Inflammatory macrophage (primary cell): Measurements from ENCODE around the gene MCF2L.

ENCODE experiments used
- DNase-seq, 2 donors: peaks; one replicate each; pipeline ENCODE4 v3.0.0-alpha.2; 2020 to 2022

MCF2L gene

GRCh38 chr13:112962911-112963625 lies 5.9 kb upstream of the MCF2L start:
- DNase-seq, result no peak

DNA sequence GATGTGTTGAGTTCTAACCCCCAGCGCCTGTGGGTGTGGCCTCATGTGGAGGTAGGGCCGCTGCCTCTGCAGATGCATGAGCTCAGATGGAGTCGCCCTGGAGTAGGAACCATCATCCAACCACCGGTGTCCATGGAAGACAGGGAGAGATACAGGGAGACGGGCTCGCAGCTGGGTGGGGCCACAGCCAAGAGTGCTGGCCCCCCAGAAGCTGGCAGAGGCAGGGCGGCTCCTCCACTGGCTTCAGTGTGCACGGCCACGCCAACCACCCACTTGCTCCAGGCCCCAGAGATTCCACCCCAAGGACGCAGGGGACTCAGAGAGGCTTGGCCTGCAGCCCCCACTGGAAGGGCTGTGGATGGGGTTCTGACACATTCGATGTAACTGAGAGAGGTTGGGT lies 5.4 kb upstream of the MCF2L start:
- no peak for DNase-seq

- no peak for DNase-seq
These were observed 4.0 kb upstream of the MCF2L start for GRCh38 chr13:112964971-112965492.

DNA sequence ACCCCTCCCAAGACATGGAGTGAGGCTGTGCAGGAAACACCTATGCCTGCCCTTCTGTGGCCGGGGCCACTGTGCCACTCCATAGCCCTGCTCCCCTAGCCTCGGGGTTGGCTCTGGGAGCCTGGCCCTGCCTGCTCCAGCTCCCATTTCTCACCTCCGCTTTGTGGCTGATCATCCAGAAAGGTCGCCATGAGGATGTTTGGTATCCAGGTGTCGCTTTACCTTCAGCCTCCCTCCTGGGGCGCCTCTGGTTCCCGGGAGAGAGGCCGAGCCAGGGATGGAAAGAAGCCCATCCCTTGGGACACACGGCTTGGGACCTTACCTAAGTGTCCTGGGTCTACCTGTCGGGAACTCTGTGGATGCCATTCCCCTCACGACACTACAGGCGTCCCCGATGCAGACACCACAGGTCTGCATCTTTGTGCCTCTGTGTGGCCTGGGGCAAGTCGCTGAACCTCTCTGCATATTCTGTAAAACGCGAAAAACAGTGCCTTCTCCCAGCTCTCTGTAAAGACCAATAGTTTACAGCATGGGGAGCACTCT lies 3.4 kb upstream of the MCF2L start:
- no peak for DNase-seq

DNA sequence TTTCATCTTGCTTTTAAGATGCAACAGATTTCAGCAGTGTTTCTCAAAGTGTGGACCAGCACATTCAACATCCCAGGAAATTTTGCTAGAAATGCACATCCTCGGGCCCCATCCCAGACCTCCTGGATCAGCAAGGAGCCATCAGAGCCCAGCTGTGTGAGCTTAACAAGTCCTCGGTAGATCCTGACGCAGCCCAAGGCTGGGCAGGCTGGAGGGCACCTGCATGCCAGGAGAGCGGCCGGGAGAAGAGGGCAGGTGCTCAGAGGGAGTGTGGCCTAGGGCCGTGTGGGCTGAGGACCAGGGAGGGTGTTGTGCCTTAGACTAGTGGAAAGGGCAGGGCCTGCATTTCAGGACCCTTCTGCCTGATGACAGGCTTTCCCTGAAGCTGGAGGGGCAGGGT lies 2.2 kb upstream of the MCF2L start:
- DNase-seq, result no peak

DNA sequence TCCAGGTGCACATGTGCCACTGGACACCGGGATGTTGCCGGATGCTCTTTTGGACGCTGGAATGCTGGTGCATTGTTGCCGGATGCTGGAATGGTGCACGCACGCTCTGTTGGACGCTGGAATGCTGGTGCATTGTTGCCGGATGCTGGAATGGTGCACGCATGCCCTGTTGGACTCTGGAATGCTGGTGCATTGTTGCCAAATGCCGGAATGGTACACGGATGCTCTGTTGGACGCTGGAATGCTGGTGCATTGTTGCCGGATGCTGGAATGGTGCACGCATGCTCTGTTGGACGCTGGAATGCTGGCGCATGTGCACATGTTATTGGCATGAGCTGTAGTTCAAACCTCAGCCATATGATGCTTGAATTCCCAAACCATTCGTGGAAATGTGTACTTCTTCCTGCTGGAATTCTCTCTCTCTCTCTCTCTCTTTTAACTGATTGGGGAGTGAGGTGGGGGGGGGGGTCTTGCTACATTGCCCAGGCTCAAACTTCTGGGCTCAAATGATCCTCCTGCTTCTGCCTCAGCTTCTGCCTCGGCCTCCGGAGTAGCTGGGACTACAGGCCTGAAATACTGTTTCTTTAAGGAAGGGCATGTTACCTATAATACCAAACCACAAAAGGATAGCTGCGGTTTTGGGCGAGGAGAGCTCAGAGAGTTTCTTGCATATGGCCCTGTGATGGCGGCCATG lies 1.2 kb upstream of the MCF2L start:
- DNase-seq, result no peak

DNA sequence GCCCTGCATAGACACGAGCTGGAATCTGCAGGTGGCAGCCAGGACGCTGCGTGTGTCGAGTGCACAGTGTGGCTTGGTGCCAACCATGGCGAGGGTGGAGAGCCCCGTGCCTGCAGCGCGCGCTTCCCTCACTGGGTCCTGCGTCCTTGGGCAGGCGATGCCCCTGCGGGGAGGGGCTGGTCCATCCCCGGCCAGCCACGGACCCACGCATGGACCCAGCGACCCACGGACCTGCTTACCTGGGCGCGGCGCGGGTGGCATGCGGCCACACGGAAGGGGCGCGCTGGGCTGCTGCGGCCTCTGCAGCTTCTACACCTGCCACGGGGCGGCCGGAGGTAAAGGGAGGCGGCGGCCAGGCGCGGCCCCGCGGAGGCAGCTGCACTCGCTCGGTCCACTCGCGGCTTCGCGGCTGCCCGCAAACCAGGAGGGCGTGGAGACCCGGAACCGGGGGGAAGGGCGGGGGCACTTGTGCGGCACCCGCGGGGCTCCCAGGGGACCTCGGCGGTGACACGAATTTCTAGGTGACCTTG lies 569 bp upstream of the MCF2L start:
- DNase-seq, result no peak

DNA sequence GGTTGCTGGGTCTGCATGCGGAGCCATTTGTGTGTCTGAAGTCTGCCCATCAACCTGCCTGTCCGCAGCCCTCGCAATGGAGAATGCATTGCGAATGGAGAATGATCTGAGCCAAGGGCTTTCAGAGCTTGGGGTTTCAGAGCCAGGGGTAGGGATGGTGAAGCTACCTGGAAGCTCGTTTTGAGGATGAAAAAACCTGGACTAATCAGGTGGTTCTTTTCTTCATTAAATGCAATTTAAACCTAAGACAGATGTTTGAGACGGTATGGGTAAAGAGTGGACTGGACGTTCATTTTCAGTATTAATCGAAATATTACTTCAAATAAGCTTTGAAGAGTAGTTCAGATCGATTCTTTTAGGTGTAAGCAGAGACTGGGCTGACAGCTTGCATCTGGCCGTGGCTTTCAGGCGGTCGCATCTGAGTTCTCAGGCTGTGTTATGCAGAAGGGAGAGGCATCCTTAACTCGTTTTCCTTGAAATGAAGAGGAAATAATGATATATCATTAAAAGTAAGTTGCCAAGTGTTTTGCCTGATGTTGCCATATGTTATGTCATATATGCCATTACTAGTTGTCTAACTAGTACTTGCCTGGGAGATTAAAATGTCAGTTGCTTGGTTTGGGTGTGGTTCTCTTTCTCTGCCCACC lies 801 bp downstream of the MCF2L start:
- DNase-seq, result no peak

- no peak for DNase-seq
These were observed 1.7 kb downstream of the MCF2L start for GRCh38 chr13:112970552-112971287.

GRCh38 chr13:112971288-112971643 lies 2.3 kb downstream of the MCF2L start:
- no peak for DNase-seq

GRCh38 chr13:112972258-112972657 lies 3.2 kb downstream of the MCF2L start:
- no peak for DNase-seq

GRCh38 chr13:112972867-112973576 lies 4.0 kb downstream of the MCF2L start:
- DNase-seq, result no peak

- no peak for DNase-seq
These were observed 4.5 kb downstream of the MCF2L start for GRCh38 chr13:112973577-112973951.

- DNase-seq, result no peak
These were observed 5.1 kb downstream of the MCF2L start for GRCh38 chr13:112974125-112974524.

- no peak for DNase-seq
These were observed 5.7 kb downstream of the MCF2L start for GRCh38 chr13:112974671-112975070.

DNA sequence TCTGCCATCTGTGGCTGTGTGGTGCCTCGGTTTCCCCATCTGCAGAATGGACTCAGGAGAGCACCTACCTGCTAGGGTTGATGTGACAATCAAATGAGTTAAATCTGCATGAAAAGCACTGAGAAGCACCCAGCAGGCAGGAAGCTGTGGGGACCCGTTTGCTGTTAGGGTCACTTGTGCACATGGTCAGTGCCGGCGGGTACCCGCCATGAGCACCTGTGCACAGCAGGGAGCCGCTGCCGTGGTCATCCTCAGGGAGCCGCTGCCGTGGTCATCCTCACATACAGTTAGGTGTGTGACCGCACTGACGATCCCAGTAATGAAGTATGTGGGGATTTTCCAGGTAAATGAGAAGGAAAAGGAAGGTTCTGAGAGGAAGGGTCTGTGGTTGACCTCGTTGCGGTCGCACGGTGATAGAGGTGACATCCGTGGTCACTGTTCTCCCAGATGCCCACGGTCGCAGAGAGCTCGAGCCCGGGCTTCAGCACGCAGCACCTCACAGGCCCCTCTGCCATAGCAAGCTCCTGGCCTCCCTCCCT lies 6.5 kb downstream of the MCF2L start:
- DNase-seq, result no peak

- no peak for DNase-seq
These were observed 7.5 kb downstream of the MCF2L start for GRCh38 chr13:112976526-112976925.

DNA sequence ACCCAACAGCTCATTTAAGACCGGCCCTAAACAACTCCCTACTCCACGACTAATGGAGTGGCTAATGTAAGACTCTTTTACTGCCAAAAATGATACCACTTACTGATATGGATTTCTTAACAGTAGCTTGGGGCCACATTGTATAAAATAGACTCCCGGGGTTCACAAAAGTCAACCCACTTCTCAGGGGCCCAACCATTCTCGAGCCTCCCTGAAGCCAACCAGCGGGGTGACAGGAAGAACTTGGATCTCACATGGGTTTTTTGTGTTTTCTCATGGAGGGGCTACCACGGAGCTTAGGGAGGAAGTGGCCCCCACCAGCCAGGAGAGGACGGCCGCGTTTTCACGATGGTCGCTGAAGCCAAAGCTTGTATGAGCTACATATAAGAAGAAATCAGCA lies 8.1 kb downstream of the MCF2L start:
- no peak for DNase-seq

DNA sequence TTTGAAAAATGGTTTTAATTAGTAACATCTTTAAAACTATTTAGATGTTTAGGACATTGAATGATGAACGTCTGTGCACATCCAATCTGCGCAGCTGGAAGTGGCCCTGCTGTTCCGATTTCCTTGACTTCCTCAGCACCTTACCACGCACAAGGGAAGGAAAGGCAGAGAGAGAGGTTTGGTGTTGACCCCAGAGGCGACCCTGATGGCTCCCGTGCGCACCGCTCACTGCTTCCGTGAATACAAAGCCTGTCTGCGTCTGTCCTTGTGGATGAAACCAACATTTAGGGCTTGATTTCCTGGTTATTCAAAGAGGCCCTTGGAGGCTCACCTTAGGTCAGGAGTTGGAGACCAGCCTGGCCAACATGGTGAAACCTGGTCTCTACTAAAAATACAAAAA lies 8.5 kb downstream of the MCF2L start:
- no peak for DNase-seq

- peak; percentile 45 to 75 for DNase-seq
These were observed 9.8 kb downstream of the MCF2L start for GRCh38 chr13:112978561-112979405.
